Measurements from ENCODE around the gene MSMP. TPM values are rescaled to one million over a fixed set of nuclear protein-coding genes. Genes with fewer than 3 reads are reported as not detected.

MSMP gene
- total RNA-seq, 1 experiment from 2014 or later, result not detected

DNA sequence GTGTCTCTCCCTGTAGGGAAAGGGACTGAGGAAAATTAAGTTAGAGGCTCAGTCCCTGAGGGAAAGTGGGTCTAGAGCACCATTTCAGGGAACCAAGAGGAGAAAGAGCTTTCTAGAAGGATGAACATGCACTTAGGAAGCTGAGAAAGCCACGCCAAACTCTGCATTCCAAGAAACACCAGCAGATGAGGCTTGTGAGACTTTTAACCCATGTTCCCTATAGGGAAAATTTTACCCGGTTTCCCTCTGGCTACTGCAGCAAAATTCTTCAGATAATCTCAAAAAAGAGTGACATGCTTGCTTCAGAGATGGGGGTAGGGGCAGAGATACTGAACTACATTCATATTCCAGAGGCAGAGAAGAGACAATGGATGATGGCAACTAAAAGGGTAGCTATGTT, 30.6 kb downstream of the MSMP start:
- no peak for DNase-seq (ENCODE audit: low spot score)

GRCh38 chr9:35719546-35719945, 34.5 kb downstream of the MSMP start:
- DNase-seq (ENCODE audit: low spot score), result no peak

DNA sequence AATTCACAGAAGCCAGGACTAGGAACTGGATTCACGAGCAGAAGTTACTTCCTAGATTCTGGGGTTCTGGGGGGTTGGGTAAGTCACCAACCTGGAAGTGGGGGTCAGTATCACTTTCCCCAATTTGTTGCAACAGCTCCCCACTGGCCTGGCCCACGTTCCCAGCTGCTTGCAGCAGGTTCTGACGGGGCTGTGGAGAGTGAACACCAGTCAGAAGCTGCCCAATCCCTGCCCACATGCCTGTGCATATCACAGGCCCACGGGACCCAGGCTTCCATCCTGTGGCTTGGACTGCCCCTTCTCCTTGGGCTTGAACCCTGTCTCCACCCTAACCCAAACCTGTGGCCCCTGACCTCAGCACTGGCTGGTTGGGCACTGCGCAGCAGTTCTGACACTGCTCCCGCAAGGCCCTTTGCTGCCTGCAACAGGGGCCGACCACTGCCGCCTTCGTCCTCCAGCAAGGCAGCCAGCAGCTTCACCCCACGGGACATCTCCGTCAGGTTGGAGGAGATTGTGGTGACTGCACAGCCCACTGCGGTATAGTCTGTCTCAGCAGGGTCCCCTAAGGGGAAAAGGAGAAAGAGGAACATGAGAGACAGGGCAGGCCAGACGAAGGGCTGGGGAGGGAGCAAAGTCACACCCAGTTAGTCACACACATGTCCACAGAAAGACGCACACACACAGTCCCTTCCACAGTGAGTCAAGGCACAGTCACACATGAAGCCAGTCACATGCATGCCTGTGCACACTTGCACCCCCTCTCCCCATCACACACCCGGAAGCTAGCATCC, 35.2 kb downstream of the MSMP start:
- no peak for DNase-seq (ENCODE audit: low spot score)

DNA sequence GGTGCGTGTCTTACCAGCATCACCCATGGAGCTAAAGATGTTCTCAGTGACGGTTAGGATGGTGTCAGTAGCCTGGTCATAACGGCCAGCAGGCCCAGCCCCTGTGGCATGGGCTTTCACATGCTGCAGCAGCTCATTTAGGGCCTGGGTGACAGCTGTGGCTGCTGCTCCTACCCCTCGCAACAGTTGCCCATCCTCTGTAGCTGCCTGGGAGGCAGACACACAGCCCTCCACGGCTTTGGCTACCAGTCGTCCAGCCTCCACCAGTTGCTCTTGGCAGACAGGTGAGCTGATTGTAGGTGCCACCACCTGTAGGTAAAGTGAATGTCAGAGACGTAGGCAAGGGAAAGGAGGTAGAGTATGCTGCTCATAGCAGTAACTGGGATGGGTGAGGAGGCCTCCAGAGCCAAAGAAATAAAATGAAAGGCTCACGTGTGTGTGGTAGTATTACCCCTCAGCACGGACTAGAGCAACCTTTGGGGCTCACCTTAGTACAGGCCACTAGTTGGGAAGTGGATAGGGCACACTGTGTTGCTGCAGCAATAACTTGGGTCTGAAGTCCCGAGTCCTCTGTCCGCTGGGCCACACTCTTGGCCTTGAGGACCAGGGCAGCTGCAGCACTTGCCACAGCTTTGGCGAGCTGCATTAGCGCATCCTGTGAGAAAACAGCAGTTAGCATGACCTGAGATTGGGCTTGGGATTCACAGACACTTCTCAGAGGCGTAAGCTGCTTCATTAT, 36.8 kb downstream of the MSMP start:
- DNase-seq (ENCODE audit: low spot score), result no peak

- no peak for DNase-seq (ENCODE audit: low spot score)
Observed at GRCh38 chr9:35716230-35716629, 37.8 kb downstream of the MSMP start.

DNA sequence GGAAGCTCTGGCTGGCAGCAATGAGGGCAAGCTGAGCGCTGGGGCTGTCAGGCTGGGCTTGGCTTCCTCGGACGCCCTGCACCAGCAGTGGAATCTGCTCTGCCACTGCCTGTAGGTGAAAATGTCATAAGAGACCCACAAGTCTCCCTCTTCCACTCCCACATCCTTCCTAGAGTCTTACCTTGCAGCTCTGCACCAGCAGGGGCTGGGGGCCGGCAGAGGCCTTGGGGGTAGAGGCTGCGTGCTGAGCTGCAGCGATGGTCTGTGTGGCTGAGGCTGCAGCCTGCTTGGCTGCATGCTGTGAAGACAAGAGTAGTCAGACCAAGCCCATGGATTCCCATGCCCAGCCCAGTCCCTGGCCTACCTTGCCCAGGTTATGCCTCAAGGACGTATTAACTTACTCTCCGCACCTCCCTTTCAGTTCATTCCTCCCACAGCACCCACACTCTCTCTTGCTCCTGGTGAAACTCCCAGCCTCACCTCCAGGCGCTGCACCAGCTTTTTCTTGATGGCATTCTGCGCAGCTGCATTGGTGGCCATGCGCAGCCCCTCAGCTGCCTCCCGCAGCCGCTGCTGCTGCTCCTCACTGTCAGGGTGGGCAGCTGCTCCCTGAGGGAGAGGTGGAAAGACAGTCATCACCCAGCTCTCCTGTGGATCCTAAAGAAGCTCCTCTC, 39.4 kb downstream of the MSMP start:
- DNase-seq (ENCODE audit: low spot score), result no peak

GRCh38 chr9:35714123-35714522, 40.0 kb downstream of the MSMP start:
- no peak for DNase-seq (ENCODE audit: low spot score)

DNA sequence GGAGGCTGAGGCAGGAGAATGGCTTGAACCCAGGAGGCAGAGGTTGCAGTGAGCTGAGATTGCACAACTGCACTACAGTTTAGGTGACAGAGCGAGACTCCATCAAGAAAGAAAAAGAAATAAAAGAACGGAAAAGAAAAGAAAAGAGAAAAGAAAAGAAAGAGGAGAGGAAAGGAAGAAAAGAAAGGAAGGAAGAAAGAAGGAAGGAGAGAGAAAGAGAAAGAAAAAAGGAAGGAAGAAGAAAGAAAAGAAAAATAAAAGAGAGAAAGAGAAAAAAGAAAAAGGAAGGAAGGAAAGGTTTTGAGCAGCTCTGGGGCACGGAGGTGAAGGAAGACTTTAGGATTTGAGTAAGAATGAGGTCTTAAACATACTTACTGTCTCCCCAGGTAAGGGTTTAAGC, 40.5 kb downstream of the MSMP start:
- DNase-seq (ENCODE audit: low spot score), result no peak

- no peak for DNase-seq (ENCODE audit: low spot score)
Observed at GRCh38 chr9:35712762-35713400, 41.2 kb downstream of the MSMP start.

DNA sequence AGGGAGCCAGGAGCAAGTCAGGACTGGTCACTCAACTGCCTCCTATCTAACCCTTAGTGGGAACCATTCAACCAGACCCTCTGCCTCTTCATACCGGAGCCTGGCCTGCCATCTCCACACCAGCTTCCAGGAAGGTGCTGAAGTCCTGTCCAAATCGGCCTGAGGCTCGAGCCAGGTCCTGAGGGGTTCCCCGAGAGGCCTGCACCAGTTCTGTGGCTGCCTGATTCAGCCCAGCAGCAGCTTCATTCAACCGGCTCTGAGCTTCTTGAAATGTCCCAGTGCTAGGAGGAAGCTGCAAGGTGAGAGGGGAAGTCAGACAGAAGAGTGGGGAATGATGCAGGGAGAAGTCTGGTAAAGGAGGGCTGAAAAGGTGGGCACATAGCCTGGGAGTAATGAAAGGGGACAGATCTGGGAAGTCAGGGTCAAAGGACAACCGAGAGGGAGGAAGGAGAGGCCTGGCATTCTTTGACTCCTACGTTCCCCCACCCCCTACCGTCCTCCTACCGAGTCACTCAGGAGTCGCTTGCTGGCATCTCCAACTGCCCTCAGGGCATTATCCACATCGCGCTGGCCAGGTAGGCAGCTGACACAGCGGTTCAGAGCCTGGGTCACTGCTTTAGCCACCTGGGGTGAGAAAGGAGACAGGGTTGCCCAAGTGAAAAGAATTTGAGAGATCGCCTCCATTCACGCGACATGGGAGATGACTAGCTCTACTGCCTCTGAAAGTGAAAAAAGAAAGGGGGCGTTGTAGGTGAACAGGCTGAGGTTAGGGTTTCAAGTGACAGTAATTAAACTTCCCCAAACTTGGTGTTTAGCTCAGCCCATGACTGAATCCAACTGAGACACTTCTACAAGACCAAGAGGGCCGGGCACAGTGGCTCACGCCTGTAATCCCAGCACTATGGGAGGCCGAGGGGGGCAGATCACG, 42.3 kb downstream of the MSMP start:
- DNase-seq (ENCODE audit: low spot score), result no peak

DNA sequence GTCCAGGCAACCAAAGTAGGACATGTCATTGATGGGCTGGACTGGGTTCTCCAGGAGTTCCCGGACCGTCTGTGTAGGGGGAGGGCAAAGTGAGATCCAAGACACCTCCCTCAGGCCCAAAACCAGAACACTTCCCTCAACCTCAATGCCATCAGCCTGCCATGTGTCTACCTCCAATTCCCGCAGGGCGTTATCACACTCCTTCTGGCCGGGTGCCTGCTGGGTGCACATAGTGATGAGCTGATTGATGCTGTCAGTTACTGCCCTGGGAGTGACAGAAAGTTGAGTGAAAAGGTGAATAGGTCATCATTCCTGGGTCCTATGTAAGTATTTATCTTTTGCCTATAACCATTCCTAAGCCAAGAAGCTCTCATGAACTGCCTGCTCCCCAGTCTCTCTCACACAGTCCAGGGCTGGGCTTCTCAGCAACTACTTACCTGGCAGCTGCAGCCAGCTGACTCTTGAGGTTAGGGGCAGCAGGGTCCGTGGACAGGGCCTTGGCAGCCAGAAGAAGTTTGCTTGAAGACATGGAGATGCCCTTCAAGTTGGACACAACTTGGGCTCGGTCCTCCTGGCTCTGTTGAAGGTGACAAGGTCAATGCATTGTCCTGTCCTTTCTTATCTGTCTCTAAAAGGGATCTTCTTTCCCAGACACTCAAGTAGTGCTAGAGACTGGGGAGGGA, 43.1 kb downstream of the MSMP start:
- no peak for DNase-seq (ENCODE audit: low spot score)

DNA sequence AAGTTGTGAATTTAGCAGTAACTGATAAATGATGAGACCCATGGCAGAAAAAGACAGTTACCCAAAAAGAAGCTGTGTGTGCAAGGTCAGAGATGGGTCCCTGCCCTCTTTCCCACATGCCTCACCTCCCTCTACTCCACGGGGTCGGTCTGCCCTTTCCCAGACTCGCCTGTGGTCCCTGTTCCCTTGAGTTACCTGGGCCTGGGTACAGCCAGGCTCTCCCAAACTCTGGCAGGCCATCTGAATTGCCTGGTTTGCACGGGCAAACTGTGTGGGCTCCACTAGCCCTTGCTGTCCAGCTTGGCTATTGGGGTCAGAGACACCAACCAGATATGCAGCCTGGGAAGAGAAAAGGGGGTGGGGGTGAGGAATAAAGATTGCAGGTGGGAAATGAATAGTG, 45.9 kb downstream of the MSMP start:
- no peak for DNase-seq (ENCODE audit: low spot score)

GRCh38 chr9:35706951-35707350, 47.1 kb downstream of the MSMP start:
- DNase-seq (ENCODE audit: low spot score), result no peak

GRCh38 chr9:35705836-35706430, 48.1 kb downstream of the MSMP start:
- DNase-seq (ENCODE audit: low spot score), result no peak

- no peak for DNase-seq (ENCODE audit: low spot score)
Observed at GRCh38 chr9:35705372-35705771, 48.7 kb downstream of the MSMP start.

DNA sequence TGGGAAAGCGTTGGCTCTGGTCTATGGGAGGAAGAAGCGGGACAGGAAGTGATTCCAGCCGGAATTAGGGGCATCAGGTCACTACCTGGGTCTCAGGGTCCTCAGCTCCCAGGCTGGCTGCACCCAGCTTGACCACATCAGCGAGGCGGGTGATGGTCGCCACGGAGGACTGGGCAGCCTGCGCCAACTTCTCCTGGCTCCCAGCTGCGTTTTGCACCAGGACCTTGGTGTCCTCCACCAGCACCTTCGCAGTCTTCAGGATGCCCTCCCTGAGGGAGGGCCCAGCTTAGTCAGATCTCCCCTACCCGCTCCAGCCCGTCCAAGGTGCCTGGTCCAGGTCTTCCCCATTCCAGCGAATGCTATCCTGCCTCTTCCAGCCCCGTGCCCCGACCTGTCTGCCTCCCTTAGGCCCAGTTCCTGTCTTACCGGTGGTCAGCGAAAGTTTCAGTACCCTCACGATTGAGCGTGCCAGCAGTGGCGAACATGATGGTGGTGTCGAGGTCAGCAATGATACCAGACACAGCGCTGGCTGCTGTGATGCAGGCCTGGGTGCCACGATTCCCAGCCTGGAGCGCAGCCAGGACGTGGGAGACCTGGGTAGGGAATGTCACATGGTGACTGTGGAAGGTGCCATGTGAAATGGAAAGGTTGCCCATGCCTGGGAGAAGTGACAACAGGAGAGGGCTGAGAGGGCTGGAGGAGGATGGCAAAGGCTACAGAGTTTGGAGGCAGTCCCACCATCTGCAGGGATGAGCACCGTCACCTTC, 50.0 kb downstream of the MSMP start:
- no peak for DNase-seq (ENCODE audit: low spot score)
